GM12891 (cell line): ENCODE measurements around the gene ZNF460.

Experiments
- POLR2A ChIP-seq: IDR thresholded peaks from 2 replicates; pipeline ENCODE4 v1.6.1; 2011; ENCODE audit warnings: low read depth, low read length, control low read depth
- POLR2AphosphoS5 ChIP-seq: IDR thresholded peaks from 2 replicates; pipeline ENCODE4 v1.6.1; 2011; ENCODE audit warnings: low read depth, low read length, control low read depth
- POU2F2 ChIP-seq: IDR thresholded peaks from 2 replicates; pipeline ENCODE4 v1.6.1; 2011; ENCODE audit warnings: low read depth, mild to moderate bottlenecking, control low read depth, low read length, moderate library complexity

- TF ChIP-seq POLR2A, result no peak
- TF ChIP-seq POLR2AphosphoS5, result no peak
- no peak for TF ChIP-seq POU2F2
Measured at GRCh38 chr19:57263244-57263741, 17.0 kb upstream of the ZNF460 start.
